NB4 (cell line): Measurements from ENCODE around the gene WNT7B.

Source experiments
- DNase-seq: peaks from one replicate; pipeline ENCODE4 v3.0.0; 2010; ENCODE audit warnings: low read depth
- H3K4me3 ChIP-seq: one replicate; pipeline ENCODE4 v1.5.1; 2011; ENCODE audit warnings: mild to moderate bottlenecking, low read depth, low read length, moderate library complexity
- MYC ChIP-seq: IDR thresholded peaks from 2 replicates; pipeline ENCODE4 v1.6.1; 2011; ENCODE audit warnings: low read depth, low read length
- POLR2A ChIP-seq: IDR thresholded peaks from 2 replicates; pipeline ENCODE4 v1.6.1; 2011; ENCODE audit warnings: mild to moderate bottlenecking; ENCODE audit not compliant: insufficient read length; ENCODE audit errors: extremely low read depth
- TF ChIP-seq, protein P1 (sequence below): IDR thresholded peaks from 2 replicates; pipeline ENCODE4 v1.6.1; 2011; ENCODE audit warnings: low read depth, low read length
- TF ChIP-seq, protein P2 (sequence below): IDR thresholded peaks from one replicate; pipeline ENCODE4 v1.5.1; 2012; ENCODE audit warnings: low read depth, low read length

WNT7B gene

DNA sequence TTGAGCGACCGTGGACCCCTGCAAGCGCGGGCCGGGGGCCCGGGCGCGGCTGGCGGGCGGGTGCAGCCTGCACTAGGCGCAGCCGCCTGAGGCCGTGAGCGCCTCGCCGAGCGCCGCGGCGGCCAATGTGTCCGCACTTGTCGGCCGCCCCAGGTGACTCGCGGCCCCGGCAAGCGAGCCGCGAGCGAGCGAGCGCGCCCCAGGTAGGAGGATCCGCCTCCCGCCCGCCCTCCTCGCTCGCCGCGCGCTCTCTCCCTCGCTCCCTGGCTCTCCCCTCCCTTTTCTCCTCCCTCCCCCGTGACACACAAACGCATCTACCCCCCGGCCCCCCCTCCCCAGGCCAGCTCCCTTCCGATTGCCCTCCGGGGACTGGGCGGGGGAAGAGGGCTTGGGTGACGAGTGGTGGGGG, at the start of gene WNT7B:
TSS of gene WNT7B (minus strand) at position 160 of the 409 bp plus-strand sequence. CDS start 408 bp downstream, outside the sequence.
- TF ChIP-seq, protein P1, sequence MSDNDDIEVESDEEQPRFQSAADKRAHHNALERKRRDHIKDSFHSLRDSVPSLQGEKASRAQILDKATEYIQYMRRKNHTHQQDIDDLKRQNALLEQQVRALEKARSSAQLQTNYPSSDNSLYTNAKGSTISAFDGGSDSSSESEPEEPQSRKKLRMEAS: no peak
- TF ChIP-seq MYC: no peak
- TF ChIP-seq POLR2A: no peak
- TF ChIP-seq, protein P2, sequence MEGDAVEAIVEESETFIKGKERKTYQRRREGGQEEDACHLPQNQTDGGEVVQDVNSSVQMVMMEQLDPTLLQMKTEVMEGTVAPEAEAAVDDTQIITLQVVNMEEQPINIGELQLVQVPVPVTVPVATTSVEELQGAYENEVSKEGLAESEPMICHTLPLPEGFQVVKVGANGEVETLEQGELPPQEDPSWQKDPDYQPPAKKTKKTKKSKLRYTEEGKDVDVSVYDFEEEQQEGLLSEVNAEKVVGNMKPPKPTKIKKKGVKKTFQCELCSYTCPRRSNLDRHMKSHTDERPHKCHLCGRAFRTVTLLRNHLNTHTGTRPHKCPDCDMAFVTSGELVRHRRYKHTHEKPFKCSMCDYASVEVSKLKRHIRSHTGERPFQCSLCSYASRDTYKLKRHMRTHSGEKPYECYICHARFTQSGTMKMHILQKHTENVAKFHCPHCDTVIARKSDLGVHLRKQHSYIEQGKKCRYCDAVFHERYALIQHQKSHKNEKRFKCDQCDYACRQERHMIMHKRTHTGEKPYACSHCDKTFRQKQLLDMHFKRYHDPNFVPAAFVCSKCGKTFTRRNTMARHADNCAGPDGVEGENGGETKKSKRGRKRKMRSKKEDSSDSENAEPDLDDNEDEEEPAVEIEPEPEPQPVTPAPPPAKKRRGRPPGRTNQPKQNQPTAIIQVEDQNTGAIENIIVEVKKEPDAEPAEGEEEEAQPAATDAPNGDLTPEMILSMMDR: no peak
- no peak within 1 kb of the TSS for H3K4me3 ChIP-seq
- peak; percentile 59 for DNase-seq

DNA sequence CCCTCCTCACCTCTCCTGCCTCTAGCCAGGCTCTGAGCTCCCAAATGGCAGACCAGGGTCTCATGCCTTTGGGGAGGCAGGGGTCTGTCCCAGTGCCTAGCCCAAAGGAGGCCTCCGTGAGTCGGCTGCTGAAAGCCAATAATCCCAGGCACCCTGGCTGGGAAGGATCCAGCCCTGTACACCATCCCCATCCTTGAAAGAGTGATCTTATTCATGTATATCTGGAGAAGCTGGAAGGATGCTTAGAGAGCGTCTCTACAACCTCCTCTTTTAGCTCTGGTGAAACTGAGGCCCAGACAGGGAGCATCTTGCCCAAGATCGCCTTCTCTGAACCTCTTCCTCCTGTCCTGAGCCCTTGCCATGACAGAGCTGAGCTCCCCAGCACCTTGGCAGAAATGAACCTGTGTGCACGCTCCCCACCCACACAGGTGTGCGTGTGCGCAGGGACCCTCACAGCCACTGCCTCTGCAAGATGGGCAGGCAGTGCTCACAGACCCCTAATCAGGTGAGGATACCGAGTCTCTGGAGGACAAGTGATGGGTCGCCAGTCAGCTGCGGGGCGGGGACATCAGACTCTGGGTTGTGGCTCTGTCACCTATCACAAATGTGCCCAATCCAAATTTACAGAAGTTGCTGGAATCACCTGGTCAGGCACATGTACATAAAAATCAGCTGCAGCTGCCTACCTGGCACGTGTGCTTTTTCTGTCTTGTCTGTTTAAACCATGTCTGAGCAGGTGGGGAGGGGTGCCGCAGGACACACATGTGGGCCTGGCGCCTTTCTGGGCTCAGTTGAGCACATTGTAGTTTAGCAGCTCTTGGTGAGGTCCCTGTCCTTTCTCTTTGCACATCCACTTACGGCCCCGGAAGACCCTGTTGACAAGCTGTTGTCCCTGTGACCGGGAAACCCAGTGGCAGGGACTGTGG, 49.3 kb upstream of the WNT7B start:
- no peak for DNase-seq
- no peak overlapping the region for H3K4me3 ChIP-seq
- TF ChIP-seq, protein P1: no peak
- TF ChIP-seq POLR2A: no peak
- TF ChIP-seq, protein P2: no peak
- no peak for TF ChIP-seq MYC

DNA sequence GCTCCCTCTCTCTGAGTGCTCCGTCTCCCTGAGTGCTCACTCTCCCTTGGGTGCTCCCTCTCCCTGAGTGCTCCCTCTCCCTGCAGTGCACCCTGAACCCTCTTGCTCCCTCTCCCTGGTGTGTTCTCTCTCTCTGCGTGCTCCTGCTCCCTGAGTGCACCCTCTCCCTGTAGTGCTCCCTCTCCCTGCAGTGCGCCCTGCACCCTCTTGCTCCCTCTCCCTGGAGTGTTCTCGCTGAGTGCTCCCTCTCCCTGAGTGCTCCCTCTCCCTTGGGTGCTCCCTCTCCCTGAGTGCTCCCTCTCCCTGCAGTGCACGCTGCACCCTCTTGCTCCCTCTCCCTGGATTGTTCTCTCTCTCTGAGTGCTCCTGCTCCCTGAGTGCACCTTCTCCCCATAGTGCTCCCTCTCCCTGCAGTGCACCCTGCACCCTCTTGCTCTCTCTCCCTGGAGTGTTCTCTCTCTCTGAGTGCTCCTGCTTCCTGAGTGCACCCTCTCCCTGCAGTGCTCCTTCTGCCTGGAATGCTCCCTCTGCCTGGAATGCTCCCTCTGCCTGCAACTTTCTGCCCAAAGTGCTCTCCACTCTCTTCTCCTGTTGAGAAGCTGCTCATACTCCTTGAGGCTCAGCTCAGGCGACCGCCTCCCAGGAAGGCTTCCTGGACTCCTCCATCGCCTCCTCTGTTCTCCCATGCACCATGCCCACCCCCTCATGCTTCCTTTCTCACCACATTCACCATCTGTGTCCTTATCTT, 48.4 kb upstream of the WNT7B start:
- no peak overlapping the region for H3K4me3 ChIP-seq
- TF ChIP-seq POLR2A (no peak), MYC (no peak)
- TF ChIP-seq, protein P1: no peak
- TF ChIP-seq, protein P2: no peak
- DNase-seq: no peak

DNA sequence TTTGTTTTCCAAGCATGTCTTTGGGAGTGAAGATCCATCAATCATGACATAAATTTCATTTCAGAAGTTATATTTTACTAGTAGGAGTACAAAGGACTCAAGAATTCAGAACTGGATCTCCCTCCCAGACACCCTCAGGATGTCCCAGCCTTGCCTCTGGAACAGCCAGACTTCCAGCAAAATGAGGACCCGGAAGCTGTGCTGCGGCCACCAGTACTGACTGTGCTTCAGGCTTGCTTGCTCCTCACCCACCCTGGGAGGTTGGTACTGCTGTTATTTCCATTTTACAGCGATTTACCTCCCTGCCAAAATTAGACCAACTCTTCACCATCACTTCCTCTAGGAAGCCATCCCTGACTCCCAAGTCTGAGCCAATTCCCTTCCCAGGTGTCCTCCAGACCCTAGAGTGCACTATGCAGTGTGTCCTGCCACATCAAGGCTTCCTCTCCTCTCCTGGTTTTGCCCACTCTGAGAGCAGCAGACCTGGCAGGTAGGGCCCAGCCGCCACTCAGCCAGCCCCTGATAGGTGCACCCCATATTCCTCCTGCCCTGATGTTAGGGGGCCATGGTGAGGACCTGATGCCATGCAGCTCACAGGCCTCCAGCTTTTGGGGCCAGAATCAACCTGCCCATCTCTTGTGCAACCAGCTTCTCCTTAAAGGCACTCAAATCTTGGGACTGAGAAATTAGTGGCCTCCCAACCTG, 47.3 kb upstream of the WNT7B start:
- H3K4me3 ChIP-seq: no peak overlapping the region
- DNase-seq: no peak
- TF ChIP-seq, protein P1: no peak
- TF ChIP-seq MYC: no peak
- TF ChIP-seq, protein P2: no peak
- no peak for TF ChIP-seq POLR2A

DNA sequence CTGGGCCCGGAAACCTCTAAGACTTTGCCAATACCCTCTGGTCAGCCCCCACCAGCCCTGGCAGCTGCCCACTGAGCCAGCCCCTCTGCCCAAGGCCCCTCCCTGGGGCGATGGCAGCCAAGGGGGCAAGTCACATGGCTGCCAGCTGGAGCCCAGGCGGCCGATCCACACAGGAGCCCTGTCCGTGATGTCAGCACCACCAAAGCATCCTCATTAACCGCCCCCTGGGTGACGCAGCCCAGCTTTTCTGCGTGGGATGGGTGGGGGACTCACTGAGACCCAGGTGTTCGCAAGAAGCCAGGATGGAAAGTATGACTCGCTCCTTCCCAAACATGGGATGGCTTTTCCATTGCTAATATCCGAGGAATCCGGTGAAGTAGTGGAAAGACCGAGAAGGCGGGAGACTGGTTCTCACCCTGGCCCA, 46.6 kb upstream of the WNT7B start:
- no peak overlapping the region for H3K4me3 ChIP-seq
- no peak for DNase-seq
- TF ChIP-seq POLR2A (no peak), MYC (no peak)
- TF ChIP-seq, protein P2: no peak
- TF ChIP-seq, protein P1: no peak
